ENCODE data around the gene CDH4. TPM values are rescaled to one million over a fixed set of nuclear protein-coding genes. Genes with fewer than 3 reads are reported as not detected.

The CDH4 gene
- total and polyA plus RNA-seq, 9 of the 15 experiments (the other 6 are each of a cell fraction or from before 2014, with no cell fraction given), result 0.04 TPM; not detected in 8

DNA sequence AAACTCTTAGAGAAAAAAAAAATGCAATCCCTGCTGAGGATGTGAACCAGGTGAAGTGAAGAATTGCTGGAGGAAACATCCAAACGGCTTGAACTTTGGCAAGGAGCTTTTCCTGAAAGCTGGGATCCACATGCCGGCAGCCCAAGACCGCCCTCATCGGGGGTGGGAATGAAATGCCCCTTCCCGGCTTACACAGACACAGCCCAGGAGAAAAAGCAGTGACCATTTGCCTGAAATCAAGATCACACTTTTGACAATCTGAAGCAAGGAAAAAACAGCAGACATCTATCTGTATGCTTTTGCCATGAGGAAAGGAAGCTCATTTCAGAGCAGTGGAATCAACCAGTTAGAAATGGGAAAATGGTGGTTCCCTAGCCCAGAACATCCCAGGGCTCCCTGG, 559.1 kb downstream of the CDH4 start:
- H3K9me3 ChIP-seq (replicated peaks; ENCODE audit: control insufficient read depth, insufficient read depth, low read depth, low read length), result no peaks in the 10 kb centered on the region
- no peak overlapping the region for H3K4me3 ChIP-seq
- POLR2A ChIA-PET, result interaction anchor here (1.9 kb wide), 1 partner anchor 12 kb away, joined by 6 read pairs; no protein-coding TSS in a partner anchor
- intact Hi-C loops (cut with micrococcal nuclease), result no loop called here
- no peaks in the 10 kb centered on the region for H3K9me1 ChIP-seq (ENCODE audit: control insufficient read depth, insufficient read depth, low read length)
- CTCF ChIA-PET (ENCODE audit: low intra/inter-chr PET ratio), result no interaction called here
- no peak overlapping the region for H3K4me2 ChIP-seq (ENCODE audit: insufficient read depth, low read length)
- no peaks in the 10 kb centered on the region for H4K20me1 ChIP-seq (replicated peaks; ENCODE audit: control insufficient read depth, insufficient read depth, low read length)
- H3K27ac ChIP-seq (ENCODE audit: extremely low read depth, low read depth, low read length), result no peak overlapping the region
- DNase-seq (ENCODE audit: extremely low read depth in 1 of 4, low spot score in 3 of 4) (no peak), FAIRE-seq (no peak), ATAC-seq (no peak)
- H3K4me1 ChIP-seq (replicated peaks in 1 of 2; ENCODE audit: control insufficient read depth in 2 of 2, insufficient read depth in 2 of 2, low read length in 2 of 2), result no peaks in the 10 kb centered on the region; a peak in 1 of 5 replicates
- no peak overlapping the region for H3K9ac ChIP-seq (ENCODE audit: insufficient read depth in 1 of 2, low read depth in 2 of 2, low read length in 2 of 2)
- no peak overlapping the region for H2AFZ ChIP-seq (ENCODE audit: low read depth, low read length)
- WGBS (ENCODE audit: insufficient coverage, low coverage, missing lambda C conversion rate), result 0% methylated on average over 5 of the region's 5 CpGs
- in situ Hi-C loops (cut with MboI), result no loop called here
- no TSS peak for BruUV-seq (replicated peaks)
- no peaks in the 10 kb centered on the region for H3K79me2 ChIP-seq (ENCODE audit: control insufficient read depth, insufficient read depth, low read length)
- peaks cover 46 to 90% of the 10 kb centered on the region in 2 experiments; a peak in 4 of 5 replicates for H3K27me3 ChIP-seq (ENCODE audit: control insufficient read depth in 2 of 2, insufficient read depth in 2 of 2, low read length in 2 of 2)
- no peaks in the 10 kb centered on the region for H3K36me3 ChIP-seq (ENCODE audit: control insufficient read depth, insufficient read depth, low read length)
- TF ChIP-seq BRD4 (IDR thresholded peaks at IDR 0.05) (no peak), SRSF9 (IDR thresholded peaks at IDR 0.05; ENCODE audit: borderline replicate concordance, low read depth, low read length) (no peak), ELF1 (tag; IDR thresholded peaks at IDR 0.05) (no peak), SRSF3 (IDR thresholded peaks at IDR 0.05; ENCODE audit: insufficient read depth, low read length) (no peak)
- TF ChIP-seq, protein P1, sequence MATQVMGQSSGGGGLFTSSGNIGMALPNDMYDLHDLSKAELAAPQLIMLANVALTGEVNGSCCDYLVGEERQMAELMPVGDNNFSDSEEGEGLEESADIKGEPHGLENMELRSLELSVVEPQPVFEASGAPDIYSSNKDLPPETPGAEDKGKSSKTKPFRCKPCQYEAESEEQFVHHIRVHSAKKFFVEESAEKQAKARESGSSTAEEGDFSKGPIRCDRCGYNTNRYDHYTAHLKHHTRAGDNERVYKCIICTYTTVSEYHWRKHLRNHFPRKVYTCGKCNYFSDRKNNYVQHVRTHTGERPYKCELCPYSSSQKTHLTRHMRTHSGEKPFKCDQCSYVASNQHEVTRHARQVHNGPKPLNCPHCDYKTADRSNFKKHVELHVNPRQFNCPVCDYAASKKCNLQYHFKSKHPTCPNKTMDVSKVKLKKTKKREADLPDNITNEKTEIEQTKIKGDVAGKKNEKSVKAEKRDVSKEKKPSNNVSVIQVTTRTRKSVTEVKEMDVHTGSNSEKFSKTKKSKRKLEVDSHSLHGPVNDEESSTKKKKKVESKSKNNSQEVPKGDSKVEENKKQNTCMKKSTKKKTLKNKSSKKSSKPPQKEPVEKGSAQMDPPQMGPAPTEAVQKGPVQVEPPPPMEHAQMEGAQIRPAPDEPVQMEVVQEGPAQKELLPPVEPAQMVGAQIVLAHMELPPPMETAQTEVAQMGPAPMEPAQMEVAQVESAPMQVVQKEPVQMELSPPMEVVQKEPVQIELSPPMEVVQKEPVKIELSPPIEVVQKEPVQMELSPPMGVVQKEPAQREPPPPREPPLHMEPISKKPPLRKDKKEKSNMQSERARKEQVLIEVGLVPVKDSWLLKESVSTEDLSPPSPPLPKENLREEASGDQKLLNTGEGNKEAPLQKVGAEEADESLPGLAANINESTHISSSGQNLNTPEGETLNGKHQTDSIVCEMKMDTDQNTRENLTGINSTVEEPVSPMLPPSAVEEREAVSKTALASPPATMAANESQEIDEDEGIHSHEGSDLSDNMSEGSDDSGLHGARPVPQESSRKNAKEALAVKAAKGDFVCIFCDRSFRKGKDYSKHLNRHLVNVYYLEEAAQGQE (IDR thresholded peaks at IDR 0.05; ENCODE audit: borderline replicate concordance), result no peak
- TF ChIP-seq, protein P1 (CRISPR knock-in tag; IDR thresholded peaks at IDR 0.05; ENCODE audit: low read depth), result no peak
